HG03460 (cell line): ENCODE data around the gene PTPN21.

Source experiments
- ATAC-seq: cut with Tn5 transposase; IDR thresholded peaks from one replicate; pipeline ENCODE4 v1.9.1; 2021; ENCODE audit not compliant: unreplicated experiment

PTPN21 gene

GRCh38 chr14:88554457-88555286 is at the start of gene PTPN21:
TSS of gene PTPN21 (minus strand) at chr14:88555007. CDS start at chr14:88550417, 4,590 bp downstream.
- ATAC-seq, result peak; percentile 42

DNA sequence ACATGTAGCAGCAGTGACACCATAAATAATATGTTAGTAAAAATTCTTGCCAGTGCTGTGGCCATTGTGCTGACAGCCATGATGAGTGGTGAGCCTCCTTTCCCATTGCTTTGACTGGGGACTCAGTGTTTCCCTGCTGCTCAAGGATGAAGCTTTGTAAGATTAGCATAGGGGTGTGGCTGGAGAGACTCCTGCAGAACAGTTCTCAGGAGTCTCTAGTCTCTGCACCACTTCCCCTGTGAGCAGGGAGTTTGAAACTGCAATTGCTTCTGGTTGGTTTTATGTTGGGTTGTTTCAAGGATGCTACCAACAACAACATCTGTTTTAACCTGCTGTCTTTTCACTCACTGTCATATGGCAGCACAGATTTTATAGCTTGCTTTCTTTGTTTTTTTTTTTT is 49.4 kb upstream of the PTPN21 start:
- ATAC-seq, result no peak

DNA sequence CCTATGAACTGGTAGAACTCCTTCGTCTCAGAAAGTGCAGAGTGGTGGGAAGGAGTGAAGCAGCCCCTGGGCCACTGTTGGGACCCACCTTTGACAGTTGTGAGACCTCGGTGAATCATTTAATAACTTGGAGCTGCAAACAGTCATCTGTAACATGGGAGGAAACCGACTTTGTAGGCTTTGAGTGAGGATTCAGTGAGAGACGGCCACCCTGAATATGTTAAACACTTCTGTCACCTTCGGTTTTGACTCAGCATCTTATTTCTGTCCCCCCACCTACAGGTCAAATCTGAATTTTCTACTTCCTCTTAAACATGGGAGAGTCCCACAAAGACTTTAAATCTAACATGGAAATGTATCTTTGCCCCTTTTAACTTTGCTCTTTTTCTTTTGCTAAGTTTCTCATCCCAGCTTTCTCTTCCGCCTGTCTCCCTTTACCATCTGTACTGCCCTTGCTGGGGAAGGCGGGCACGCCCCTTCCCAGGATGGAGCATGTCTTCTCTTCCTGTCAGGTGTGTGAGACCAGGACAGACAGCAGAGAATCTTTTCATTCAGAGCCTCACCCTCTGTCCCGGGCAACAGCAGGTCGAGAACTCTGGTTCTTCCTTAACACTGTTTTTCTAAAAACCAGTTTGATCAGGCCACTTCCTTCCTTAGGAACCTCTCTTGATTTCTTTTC is 45.1 kb upstream of the PTPN21 start:
- peak; percentile 94 for ATAC-seq

- peak; percentile 12 for ATAC-seq
These were observed 44.5 kb upstream of the PTPN21 start for GRCh38 chr14:88599326-88599725.

- no peak for ATAC-seq
These were observed 43.4 kb upstream of the PTPN21 start for GRCh38 chr14:88598097-88598675.

DNA sequence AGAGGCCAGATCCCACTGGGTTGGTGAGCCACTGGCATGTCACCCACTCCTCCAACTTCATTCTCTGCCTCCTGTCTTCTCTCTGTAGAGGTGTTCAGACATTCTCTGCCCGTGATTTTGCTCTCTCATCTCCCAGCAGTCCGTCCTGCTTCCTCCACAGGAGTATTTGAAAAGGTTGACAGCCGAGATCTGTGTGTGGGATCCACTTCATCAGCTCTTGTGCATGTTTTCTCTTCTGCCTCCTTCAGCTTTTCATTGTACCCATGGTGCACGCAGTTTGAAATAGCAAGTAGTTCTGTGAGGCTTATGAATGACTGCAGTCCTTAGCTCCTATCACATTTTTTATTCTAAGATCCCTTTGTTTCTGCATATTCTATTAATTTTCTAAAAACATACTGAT is 42.8 kb upstream of the PTPN21 start:
- no peak for ATAC-seq

GRCh38 chr14:88597038-88597437 is 42.2 kb upstream of the PTPN21 start:
- ATAC-seq, result no peak

DNA sequence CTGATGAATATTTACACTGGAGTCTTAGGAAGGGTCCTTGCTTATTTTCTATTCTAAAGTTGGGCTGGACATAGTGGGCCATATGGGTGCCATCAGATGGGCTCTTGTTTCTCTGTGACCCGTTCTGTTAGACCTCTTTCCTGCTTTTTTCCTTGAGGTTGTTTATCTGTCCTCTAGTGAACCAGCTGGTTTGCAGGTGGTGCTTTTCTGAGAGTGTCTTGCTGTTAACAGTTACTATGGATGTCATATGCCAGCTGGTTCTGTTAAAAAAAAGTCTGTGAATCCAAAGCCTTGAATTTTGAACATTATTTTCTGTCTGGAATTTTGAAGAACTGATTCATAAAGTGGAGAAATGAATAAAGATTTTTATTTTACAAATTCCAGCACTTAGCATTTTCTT is 37.2 kb upstream of the PTPN21 start:
- ATAC-seq, result no peak

DNA sequence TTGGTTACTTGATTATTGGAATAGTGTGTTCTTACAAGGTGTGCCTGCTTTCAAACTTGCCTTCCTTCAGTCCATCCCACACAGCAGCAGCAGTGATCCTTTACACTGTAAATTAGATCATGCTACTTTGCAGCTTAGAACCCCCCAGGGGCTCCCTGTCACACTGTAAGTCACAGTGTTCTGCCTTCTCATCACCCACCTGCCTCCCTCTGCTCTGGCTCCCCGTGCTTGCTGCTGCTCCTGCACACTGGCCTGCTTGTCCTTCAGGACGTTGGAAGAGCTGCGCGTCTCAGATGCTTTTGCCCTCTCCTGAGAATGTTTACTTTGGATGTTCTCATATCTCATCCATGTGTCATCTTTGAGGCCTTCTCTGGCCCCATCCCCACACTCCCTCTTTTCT is 35.4 kb upstream of the PTPN21 start:
- no peak for ATAC-seq

DNA sequence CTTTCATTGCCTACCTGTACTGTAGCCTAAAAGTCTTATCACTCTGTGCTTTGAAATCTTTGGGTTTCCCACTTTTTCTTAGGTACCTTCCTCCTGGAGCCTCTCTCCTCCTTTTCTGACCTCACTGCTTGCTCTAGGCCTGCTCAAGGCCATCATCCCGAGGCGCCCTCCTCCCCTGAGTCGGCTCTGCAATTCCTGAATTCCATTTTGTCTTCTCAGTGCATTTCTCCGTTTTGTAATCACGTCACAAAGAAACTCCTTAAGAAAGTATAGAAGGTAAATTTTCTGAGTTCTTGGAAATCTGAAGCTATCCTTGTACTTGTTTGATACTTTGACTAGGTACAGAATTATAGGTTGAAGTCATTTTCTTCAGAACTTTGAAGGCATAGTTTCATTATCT is 33.3 kb upstream of the PTPN21 start:
- ATAC-seq, result no peak

DNA sequence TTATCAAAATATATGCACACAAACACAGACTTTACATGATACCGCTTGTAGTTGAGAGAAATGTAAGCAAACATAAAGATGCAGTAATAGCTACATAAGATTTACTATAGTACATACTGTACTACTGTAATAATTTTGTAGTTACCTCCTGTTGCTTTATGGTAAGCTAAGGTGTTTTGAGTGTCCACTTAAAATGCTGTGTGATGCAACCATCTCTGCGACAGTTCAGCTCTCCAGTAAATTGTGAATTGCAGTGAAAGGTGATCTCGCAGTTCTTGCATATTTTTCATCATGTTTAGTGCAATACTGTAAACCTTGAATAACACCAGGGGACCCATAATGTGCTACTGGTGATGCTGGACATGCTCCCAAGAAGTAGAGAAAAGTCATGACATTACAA is 29.6 kb upstream of the PTPN21 start:
- ATAC-seq, result no peak

GRCh38 chr14:88576222-88576621 is 21.4 kb upstream of the PTPN21 start:
- ATAC-seq, result no peak

DNA sequence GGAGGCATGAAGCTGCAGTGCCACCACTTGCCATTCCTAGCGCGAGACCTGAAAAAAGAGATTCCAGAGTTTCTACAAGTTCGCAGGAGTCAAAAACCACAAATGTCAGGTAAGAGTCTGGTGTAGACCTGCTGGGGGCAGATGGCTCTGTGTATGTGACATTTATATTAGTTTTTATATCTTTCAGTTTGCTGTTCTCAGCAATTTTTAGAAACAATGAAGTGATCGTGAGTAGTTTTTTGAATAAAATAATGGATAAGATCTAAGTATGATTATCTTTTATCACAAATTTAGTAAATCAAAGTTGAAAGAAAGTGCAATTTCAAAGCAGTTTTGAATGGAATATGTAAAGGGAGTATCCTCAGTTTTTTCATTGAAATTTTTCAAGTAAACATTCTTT is 17.3 kb upstream of the PTPN21 start:
- ATAC-seq, result no peak

GRCh38 chr14:88568196-88568595 is 13.4 kb upstream of the PTPN21 start:
- no peak for ATAC-seq

DNA sequence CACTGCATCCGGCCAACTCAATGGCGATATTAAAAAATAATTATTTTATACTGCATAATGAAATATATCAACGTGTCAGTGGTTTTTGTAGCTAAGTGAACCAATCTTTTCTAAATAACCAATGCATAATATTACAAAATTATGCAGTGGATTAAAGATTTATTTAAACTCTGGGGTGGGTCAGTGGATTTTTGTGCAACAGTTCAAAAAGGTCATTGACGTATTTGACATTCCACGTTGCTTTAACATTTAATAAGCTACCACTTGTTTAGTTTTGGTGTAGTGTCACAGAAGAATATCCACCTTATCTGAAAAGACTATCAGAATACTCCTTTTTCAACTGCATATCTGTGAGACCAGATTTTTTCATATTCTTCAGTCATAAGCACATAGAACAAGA is 10.6 kb upstream of the PTPN21 start:
- no peak for ATAC-seq

DNA sequence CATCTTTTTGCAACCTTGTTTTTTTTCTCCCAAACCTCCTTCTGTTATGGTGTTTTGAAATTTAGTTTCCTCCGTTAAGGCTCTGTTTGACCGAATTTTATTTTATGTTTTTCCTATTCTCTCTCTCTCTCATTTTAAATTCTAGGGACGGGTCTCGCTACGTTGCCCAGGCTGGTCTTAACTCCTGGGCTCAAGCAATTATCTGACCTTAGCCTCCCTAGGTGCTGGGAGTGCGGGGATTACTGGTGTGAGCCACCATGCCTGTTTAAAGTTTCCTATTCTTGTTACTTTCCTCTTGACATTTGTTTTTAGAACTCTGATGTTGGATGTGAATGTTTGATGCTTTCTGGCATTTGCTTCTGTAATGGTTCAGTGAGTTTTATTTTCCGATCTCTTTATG is 9.0 kb upstream of the PTPN21 start:
- ATAC-seq, result no peak

DNA sequence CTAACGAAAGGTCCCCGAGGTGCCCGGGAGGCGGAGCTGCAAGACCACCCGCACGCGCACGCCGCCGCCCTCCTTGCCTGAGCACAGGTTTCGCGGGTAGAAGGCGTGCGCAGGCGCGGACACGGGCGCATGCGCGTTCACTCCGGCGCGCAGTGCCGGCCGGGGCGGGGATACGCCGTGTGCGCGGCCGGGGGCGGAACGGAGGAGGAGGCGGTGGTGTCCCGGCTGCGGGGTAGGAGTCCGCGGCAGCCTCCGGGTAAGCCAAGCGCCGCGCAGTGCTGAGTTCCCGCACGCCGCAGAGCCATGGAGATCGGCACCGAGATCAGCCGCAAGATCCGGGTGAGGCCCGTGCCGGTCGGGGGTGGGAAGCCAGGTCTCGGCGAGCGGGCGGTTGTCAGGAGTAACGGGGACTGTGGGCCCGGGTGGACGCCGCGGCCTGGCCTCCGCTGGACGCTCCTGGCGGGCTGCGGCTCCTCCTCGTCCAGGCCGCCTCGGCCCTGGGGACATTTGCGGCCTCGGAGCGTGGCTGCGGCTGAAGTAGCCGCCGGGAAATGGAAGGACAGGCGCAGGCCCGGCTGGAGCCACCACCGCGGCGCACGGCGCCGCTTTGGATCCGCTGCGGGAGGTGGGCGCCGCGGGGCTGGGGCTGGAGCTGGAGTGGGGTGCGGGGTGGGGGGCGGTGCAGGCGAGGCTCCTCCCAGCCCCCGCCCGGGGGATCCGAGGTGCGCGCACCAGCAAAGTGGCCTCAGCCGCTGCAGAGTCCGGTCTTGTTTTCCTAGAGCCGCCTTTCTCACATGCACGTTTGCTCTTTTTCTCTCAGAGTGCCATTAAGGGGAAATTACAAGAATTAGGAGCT is 8.3 kb upstream of the PTPN21 start, which contains the start of gene ZC3H14:
TSS of gene ZC3H14 (plus strand) at position 207 of the 856 bp plus-strand sequence. CDS start at position 304, 97 bp downstream.
- ATAC-seq, result peak; percentile 92

- no peak for ATAC-seq
These were observed 7.7 kb upstream of the PTPN21 start for GRCh38 chr14:88562532-88562830.

DNA sequence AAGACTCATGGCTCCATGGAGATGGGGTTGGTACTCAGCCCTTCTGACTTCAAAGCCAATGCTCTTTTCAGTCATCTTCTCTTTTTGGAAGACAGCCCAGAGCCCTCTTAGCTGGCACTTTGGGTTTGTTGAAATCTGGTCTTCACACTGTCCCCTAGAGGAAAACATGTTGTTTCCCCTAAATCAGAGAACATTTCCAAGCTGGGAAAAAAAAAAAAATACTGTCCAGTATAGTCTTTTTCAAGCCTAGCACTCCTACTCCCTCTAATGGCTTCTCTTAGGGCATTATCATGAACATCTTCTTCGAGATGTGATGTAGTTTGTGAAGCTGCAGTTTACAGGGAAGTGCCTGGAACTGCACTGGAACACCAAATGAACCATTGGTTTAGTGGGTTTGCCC is 5.0 kb upstream of the PTPN21 start:
- no peak for ATAC-seq

DNA sequence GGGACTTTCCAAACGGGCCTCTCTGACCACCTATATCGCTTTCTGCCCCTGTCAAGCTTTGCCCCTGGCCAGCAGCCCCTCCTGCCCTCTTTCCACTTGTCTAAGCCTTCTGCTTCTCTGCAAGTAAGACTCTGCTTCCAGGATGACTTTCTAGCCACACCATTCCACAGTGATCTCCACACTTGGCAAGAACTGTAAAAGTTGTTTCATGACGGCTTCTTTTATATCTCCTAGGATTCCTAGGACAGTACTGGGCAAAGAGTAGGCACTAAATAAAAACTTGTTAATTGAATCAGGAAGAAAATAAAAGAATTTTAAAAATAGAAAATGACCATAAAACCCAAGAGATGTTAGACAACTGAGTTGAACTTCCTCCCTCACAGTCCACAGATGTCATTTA is 1.8 kb upstream of the PTPN21 start:
- no peak for ATAC-seq

- no peak for ATAC-seq
These were observed 836 bp downstream of the PTPN21 start for GRCh38 chr14:88553886-88554456.
